Glutamatergic neuron (in vitro differentiated cells): ENCODE results near the gene RPL3. TPM values are rescaled to one million over a fixed set of nuclear protein-coding genes. Genes with fewer than 3 reads are reported as not detected.
"Not testable (repeated sequence)": the region's sequence is repeated elsewhere in the genome, so short reads cannot be mapped to it uniquely, and the experiment has no call there.

Experiments used
- DNase-seq: peaks from one replicate; pipeline ENCODE4 v3.0.0; 2022
- H3K27ac Mint-ChIP-seq: one replicate; pipeline ENCODE4 v1.8.0; 2020; ENCODE audit warnings: mild to moderate bottlenecking, mixed read lengths, inconsistent platforms; ENCODE audit not compliant: unreplicated experiment
- H3K27me3 Mint-ChIP-seq: one replicate; pipeline ENCODE4 v1.8.0; 2020; ENCODE audit warnings: mild to moderate bottlenecking, moderate library complexity, mixed read lengths, inconsistent platforms; ENCODE audit not compliant: unreplicated experiment
- H3K36me3 Mint-ChIP-seq: one replicate; pipeline ENCODE4 v1.8.0; 2020; ENCODE audit warnings: mild to moderate bottlenecking, mixed read lengths, inconsistent platforms; ENCODE audit not compliant: unreplicated experiment
- H3K4me1 Mint-ChIP-seq: one replicate; pipeline ENCODE4 v1.8.0; 2020; ENCODE audit warnings: mild to moderate bottlenecking, low read depth, mixed read lengths, inconsistent platforms; ENCODE audit not compliant: unreplicated experiment
- H3K4me3 Mint-ChIP-seq: one replicate; pipeline ENCODE4 v1.8.0; 2020; ENCODE audit warnings: mild to moderate bottlenecking, mixed read lengths, inconsistent platforms; ENCODE audit not compliant: unreplicated experiment
- H3K9me3 Mint-ChIP-seq: one replicate; pipeline ENCODE4 v1.8.0; 2020; ENCODE audit warnings: mild to moderate bottlenecking, moderate library complexity, mixed read lengths, inconsistent platforms; ENCODE audit not compliant: unreplicated experiment
- total RNA-seq: library from RNA; stranded (reverse); fragmentation: NEBNext Ultra II Directional; extraction: Animal tissue kit (Norgen Biotek cat#: 25700); gene quantifications from one replicate; pipeline ENCODE4 v1.2.1, GENCODE V29; 2021; ENCODE audit not compliant: unreplicated experiment
- TF ChIP-seq, protein P1 (sequence below): fragments of 200-600 bp; sonication (generic); IDR thresholded peaks from one replicate; pipeline ENCODE4 v1.5.0; 2021; ENCODE audit not compliant: partially characterized antibody, unreplicated experiment

The RPL3 gene
- total RNA-seq, 1 donor from 2014 or later: 1,061 TPM

DNA sequence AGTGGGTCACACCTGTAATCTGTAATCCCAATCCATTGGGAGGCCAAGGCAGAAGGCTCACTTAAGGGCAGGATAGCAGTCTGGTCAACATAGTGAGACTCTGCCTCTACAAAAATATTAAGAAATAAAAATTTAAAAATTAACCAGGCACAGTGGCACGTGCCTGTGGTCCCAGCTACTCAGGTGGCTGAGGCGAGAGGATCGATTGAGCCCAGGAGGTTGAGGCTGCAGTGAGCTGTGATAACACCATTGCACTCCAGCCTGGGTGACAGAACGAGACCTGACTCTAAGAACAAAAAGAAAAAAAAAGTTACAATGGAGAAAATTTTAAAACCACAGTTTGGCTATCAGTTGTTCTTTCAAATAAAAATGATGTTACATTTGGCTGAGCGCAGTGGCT is 17.0 kb upstream of the RPL3 start:
- peaks cover 2% of the 10 kb centered on the region for H3K27me3 Mint-ChIP-seq
- H3K9me3 Mint-ChIP-seq: peaks cover 1% of the 10 kb centered on the region
- H3K4me1 Mint-ChIP-seq: no peaks in the 10 kb centered on the region
- H3K27ac Mint-ChIP-seq: no peak overlapping the region
- no peak for DNase-seq
- H3K36me3 Mint-ChIP-seq: no peaks in the 10 kb centered on the region
- no peak overlapping the region for H3K4me3 Mint-ChIP-seq
- TF ChIP-seq, protein P1, sequence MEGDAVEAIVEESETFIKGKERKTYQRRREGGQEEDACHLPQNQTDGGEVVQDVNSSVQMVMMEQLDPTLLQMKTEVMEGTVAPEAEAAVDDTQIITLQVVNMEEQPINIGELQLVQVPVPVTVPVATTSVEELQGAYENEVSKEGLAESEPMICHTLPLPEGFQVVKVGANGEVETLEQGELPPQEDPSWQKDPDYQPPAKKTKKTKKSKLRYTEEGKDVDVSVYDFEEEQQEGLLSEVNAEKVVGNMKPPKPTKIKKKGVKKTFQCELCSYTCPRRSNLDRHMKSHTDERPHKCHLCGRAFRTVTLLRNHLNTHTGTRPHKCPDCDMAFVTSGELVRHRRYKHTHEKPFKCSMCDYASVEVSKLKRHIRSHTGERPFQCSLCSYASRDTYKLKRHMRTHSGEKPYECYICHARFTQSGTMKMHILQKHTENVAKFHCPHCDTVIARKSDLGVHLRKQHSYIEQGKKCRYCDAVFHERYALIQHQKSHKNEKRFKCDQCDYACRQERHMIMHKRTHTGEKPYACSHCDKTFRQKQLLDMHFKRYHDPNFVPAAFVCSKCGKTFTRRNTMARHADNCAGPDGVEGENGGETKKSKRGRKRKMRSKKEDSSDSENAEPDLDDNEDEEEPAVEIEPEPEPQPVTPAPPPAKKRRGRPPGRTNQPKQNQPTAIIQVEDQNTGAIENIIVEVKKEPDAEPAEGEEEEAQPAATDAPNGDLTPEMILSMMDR: no peak

DNA sequence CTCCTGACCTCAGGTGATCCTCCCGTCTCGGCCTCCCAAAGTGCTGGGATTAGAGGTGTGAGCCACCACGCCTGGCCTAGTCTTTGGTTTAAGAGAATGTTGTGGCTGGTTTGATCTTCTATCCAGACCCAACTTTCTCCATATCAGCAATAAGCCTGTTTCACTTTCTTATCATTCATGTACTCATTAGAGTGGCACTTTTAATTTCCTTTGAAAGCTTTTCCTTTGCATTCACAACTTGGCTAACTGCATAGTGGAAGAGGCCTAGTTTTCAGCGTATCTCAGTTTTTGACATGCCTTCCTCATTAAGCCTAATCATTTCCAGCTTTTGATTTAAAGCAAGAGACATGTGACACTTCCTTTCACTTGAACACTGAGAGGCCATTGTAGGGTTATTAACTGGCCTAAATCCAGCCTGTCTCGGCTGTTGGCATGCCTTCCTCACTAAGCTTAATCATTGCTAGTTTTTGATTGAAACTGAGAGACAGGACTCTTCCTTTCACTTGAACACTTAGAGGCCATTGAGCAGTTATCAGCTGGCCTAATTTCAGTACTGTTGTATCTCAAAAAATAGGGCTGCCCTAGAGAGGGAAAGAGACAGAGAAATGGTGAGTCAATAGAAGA is 13.1 kb upstream of the RPL3 start:
- Mint-ChIP-seq H3K36me3 (no peaks in the 10 kb centered on the region), H3K4me3 (no peak overlapping the region), H3K27ac (no peak overlapping the region), H3K4me1 (no peaks in the 10 kb centered on the region), H3K9me3 (peaks cover 2% of the 10 kb centered on the region), H3K27me3 (no peaks in the 10 kb centered on the region)
- TF ChIP-seq, protein P1: no peak
- DNase-seq: no peak

DNA sequence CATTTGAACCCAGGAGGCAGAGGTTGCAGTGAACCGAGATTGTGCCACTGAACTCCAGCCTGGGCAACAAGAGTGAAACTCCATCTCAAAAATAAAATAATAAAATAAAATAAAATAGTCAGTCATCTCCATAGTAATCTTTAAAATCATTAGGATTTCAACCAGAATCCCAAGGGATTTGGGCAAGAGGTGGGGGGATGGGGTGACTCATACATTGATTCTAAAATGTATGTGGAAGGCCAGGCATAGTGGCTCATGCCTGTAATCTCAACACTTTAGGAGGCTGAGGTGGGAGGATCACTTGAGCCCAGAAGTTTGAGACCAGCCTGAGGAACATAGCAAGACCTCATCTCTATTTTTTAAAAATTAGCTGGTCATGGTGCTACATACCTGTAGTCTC is 11.1 kb upstream of the RPL3 start:
- H3K9me3 Mint-ChIP-seq, H3K27ac Mint-ChIP-seq, H3K4me3 Mint-ChIP-seq, H3K36me3 Mint-ChIP-seq, H3K27me3 Mint-ChIP-seq, H3K4me1 Mint-ChIP-seq, DNase-seq: not testable (repeated sequence)

DNA sequence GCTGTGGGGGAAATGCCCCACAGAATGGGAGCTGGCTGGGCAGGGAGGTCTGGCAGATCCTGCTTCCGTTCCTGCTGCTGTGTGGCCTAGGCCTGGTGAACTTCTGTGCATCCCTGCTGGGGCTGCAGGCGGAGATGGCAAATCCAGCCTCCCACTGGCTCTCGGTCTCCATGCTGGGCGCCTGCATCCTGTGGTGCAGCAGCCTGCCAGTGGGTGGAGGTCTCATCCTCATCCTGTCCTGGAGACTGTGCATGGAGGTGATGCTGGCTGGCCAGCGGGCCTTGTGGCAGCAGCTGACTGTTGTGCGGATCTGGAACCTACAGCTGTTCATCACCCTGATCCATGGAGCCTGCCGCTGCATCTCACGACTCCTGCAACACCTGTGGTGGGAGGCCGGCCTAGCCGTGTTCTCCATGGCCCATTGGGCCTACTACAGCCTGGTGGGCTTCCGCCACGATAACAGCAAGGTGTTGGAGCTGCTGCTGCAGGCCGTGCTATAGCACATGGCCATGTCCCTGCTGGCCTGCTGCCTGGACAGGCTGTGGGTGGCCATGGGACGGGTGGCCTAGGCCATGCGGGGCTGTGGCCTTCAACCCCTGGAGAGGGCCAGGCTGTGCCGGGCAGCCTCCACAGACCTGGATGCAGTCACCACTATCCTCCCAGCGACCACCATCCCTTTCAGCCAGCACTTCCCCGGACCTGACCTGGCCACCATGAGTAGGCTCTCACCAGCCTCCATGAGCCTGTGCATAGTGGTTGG is 8.8 kb upstream of the RPL3 start:
- no peak overlapping the region for H3K4me3 Mint-ChIP-seq
- peaks cover 4% of the 10 kb centered on the region for H3K9me3 Mint-ChIP-seq
- H3K27ac Mint-ChIP-seq: no peak overlapping the region
- H3K4me1 Mint-ChIP-seq: peaks cover 6% of the 10 kb centered on the region
- TF ChIP-seq, protein P1: no peak
- no peaks in the 10 kb centered on the region for H3K36me3 Mint-ChIP-seq
- peaks cover 3% of the 10 kb centered on the region for H3K27me3 Mint-ChIP-seq
- DNase-seq: no peak

DNA sequence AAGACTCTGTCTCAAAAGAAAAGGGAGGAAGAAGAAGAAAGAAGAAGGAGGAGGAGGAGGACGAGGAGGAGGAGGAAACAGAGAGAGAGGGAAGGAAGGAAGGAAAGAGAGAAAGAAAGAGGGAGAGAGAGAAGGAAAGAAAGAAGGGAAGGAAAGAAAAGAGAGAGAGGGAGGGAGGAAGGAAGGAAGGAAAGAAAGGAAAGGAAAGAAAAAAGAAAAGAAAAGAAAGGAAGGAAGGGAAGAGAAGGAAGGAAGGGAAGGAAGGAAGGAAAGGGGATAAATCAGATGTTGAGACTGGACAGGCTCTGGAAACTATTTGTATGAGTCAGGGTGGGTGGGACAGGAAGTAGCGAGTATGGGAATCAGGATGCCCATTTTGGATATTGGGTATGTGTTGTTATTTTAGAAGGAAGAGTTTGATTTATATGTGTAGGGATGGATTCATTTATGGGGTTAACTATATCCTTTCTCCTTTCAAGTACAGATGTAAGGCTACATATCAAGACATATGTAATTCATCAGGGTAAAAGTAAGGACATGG is 6.0 kb upstream of the RPL3 start:
- TF ChIP-seq, protein P1: no peak
- no peak overlapping the region for H3K27ac Mint-ChIP-seq
- H3K9me3 Mint-ChIP-seq: peaks cover 4% of the 10 kb centered on the region
- peaks cover 6% of the 10 kb centered on the region for H3K4me1 Mint-ChIP-seq
- peaks cover 3% of the 10 kb centered on the region for H3K27me3 Mint-ChIP-seq
- DNase-seq: no peak
- no peaks in the 10 kb centered on the region for H3K36me3 Mint-ChIP-seq
- H3K4me3 Mint-ChIP-seq: no peak overlapping the region

DNA sequence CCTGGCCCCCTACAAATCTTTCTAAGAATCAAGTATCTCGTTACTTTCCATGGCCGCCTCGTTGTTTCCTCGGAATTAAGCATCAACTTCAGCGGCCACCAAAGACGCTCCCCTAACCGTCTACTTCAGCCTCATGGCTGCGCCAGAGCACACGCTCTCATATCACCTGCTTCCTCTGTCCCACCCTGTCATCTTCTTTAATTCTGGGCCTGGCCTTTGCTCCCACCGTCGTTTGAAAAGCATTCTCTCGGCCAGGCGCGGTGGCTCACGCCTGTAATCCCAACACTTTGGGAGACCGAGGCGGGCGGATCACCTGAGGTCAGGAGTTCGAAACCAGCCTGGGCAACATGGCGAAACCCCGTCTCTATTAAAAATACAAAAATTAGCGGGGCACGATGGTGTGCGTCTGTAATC is 1.2 kb upstream of the RPL3 start:
- H3K36me3 Mint-ChIP-seq, DNase-seq, H3K27me3 Mint-ChIP-seq: not testable (repeated sequence)
- Mint-ChIP-seq H3K4me1 (peaks cover 12% of the 10 kb centered on the region), H3K4me3 (peak overlapping the region; percentile 99), H3K27ac (peak overlapping the region; percentile 100), H3K9me3 (peaks cover 18% of the 10 kb centered on the region)
